ENCODE results near the gene SLC44A5. TPM values are rescaled to one million over a fixed set of nuclear protein-coding genes. Genes with fewer than 3 reads are reported as not detected.
A peak's percentile ranks its signal among the peaks of the same experiment; 100 is the strongest.

Gene SLC44A5
- total and polyA plus RNA-seq, 4 donors: 0.75 to 1.6 (median 1.1) TPM

DNA sequence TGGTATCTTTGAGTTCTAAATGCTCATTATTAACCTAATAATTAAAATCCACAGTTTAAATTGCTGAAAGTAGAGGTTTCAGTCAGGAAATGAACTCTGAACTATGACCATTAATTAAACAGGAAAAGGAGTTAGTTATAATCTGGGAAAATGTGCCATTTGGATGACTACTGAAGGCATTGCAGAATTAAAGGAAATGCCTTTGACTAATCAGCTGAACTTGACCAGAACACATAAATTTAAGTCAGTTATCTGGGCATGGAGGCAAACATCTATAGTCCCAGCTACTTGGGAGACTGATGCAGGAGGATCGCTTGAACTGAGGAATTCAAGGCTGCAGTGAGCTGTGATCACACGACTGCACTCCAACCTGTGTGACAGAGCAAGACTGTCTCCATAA is 31.9 kb downstream of the SLC44A5 start:
- H3K9me3 ChIP-seq (ENCODE audit: control insufficient read depth, low read length): no peaks in the 10 kb centered on the region
- no peak overlapping the region for H3K4me3 ChIP-seq (ENCODE audit: low read length in 2 of 2)
- no peak for DNase-seq
- H3K27me3 ChIP-seq (ENCODE audit: control insufficient read depth in 1 of 2, insufficient read depth in 2 of 2, low read length in 1 of 2): no peaks in the 10 kb centered on the region
- H3K4me1 ChIP-seq (ENCODE audit: control insufficient read depth in 1 of 2, insufficient read depth in 2 of 2, low read length in 2 of 2): no peaks in the 10 kb centered on the region
- WGBS, 2 donors: 38 to 39% methylated on average over 2 of the region's 2 CpGs
- H3K27ac ChIP-seq (ENCODE audit: low read depth in 1 of 2, low read length in 2 of 2): no peak overlapping the region
- no peak for ATAC-seq (ENCODE audit: low FRiP score)
- H3K36me3 ChIP-seq (ENCODE audit: control insufficient read depth in 1 of 2, insufficient read depth in 2 of 2, low read length in 1 of 2): no peaks in the 10 kb centered on the region
- intact Hi-C loops (cut with DNase I): no loop called here

GRCh38 chr1:75575837-75576236 is 35.1 kb downstream of the SLC44A5 start:
- Histone ChIP-seq H3K27ac (ENCODE audit: low read depth in 1 of 2, low read length in 2 of 2) (no peak overlapping the region), H3K36me3 (ENCODE audit: control insufficient read depth in 1 of 2, insufficient read depth in 2 of 2, low read length in 1 of 2) (no peaks in the 10 kb centered on the region), H3K9me3 (ENCODE audit: control insufficient read depth, low read length) (no peaks in the 10 kb centered on the region), H3K4me1 (ENCODE audit: control insufficient read depth in 1 of 2, insufficient read depth in 2 of 2, low read length in 2 of 2) (no peaks in the 10 kb centered on the region), H3K27me3 (ENCODE audit: control insufficient read depth in 1 of 2, insufficient read depth in 2 of 2, low read length in 1 of 2) (no peaks in the 10 kb centered on the region), H3K4me3 (ENCODE audit: low read length in 2 of 2) (no peak overlapping the region)
- intact Hi-C loops (cut with DNase I): no loop called here
- no peak for ATAC-seq (ENCODE audit: low FRiP score)
- WGBS, 2 donors: 38 to 45% methylated on average over 3 of the region's 3 CpGs
- no peak for DNase-seq

- intact Hi-C loops (cut with DNase I): no loop called here
- no peaks in the 10 kb centered on the region for H3K4me1 ChIP-seq (ENCODE audit: control insufficient read depth in 1 of 2, insufficient read depth in 2 of 2, low read length in 2 of 2)
- H3K36me3 ChIP-seq (ENCODE audit: control insufficient read depth in 1 of 2, insufficient read depth in 2 of 2, low read length in 1 of 2): no peaks in the 10 kb centered on the region
- H3K9me3 ChIP-seq (ENCODE audit: control insufficient read depth, low read length): no peaks in the 10 kb centered on the region
- DNase-seq (no peak), ATAC-seq (ENCODE audit: low FRiP score) (no peak)
- no peak overlapping the region for H3K27ac ChIP-seq (ENCODE audit: low read depth in 1 of 2, low read length in 2 of 2)
- H3K4me3 ChIP-seq (ENCODE audit: low read length in 2 of 2): no peak overlapping the region
- 61 to 69% methylated on average over 1 of the region's 1 CpG for WGBS, 2 donors
- H3K27me3 ChIP-seq (ENCODE audit: control insufficient read depth in 1 of 2, insufficient read depth in 2 of 2, low read length in 1 of 2): no peaks in the 10 kb centered on the region
Measured at GRCh38 chr1:75567191-75567590, 43.7 kb downstream of the SLC44A5 start.

- no peaks in the 10 kb centered on the region for H3K36me3 ChIP-seq (ENCODE audit: control insufficient read depth in 1 of 2, insufficient read depth in 2 of 2, low read length in 1 of 2)
- H3K4me1 ChIP-seq (ENCODE audit: control insufficient read depth in 1 of 2, insufficient read depth in 2 of 2, low read length in 2 of 2): no peaks in the 10 kb centered on the region
- no peak overlapping the region for H3K4me3 ChIP-seq (ENCODE audit: low read length in 2 of 2)
- no peak for ATAC-seq (ENCODE audit: low FRiP score)
- H3K27me3 ChIP-seq (ENCODE audit: control insufficient read depth in 1 of 2, insufficient read depth in 2 of 2, low read length in 1 of 2): no peaks in the 10 kb centered on the region
- DNase-seq: no peak
- H3K27ac ChIP-seq (ENCODE audit: low read depth in 1 of 2, low read length in 2 of 2): no peak overlapping the region
- H3K9me3 ChIP-seq (ENCODE audit: control insufficient read depth, low read length): no peaks in the 10 kb centered on the region
- intact Hi-C loops (cut with DNase I): no loop called here
Measured at GRCh38 chr1:75559800-75560199, 51.1 kb downstream of the SLC44A5 start.

- ATAC-seq (ENCODE audit: low FRiP score): peak; percentile 38
- DNase-seq: no peak
- intact Hi-C loops (cut with DNase I): no loop called here
- Histone ChIP-seq H3K27me3 (ENCODE audit: control insufficient read depth in 1 of 2, insufficient read depth in 2 of 2, low read length in 1 of 2) (no peaks in the 10 kb centered on the region), H3K4me3 (ENCODE audit: low read length in 2 of 2) (no peak overlapping the region), H3K9me3 (ENCODE audit: control insufficient read depth, low read length) (no peaks in the 10 kb centered on the region), H3K27ac (ENCODE audit: low read depth in 1 of 2, low read length in 2 of 2) (no peak overlapping the region), H3K36me3 (ENCODE audit: control insufficient read depth in 1 of 2, insufficient read depth in 2 of 2, low read length in 1 of 2) (no peaks in the 10 kb centered on the region), H3K4me1 (ENCODE audit: control insufficient read depth in 1 of 2, insufficient read depth in 2 of 2, low read length in 2 of 2) (no peaks in the 10 kb centered on the region)
- WGBS, 2 donors: 50 to 61% methylated on average over 2 of the region's 2 CpGs
Measured at GRCh38 chr1:75559136-75559535, 51.8 kb downstream of the SLC44A5 start.

GRCh38 chr1:75554870-75555269 is 56.0 kb downstream of the SLC44A5 start:
- 64 to 84% methylated on average over 1 of the region's 1 CpG for WGBS, 2 donors

GRCh38 chr1:75554181-75554580 is 56.7 kb downstream of the SLC44A5 start:
- H3K4me1 ChIP-seq (ENCODE audit: control insufficient read depth in 1 of 2, insufficient read depth in 2 of 2, low read length in 2 of 2): no peaks in the 10 kb centered on the region
- H3K9me3 ChIP-seq (ENCODE audit: control insufficient read depth, low read length): no peaks in the 10 kb centered on the region
- no peaks in the 10 kb centered on the region for H3K27me3 ChIP-seq (ENCODE audit: control insufficient read depth in 1 of 2, insufficient read depth in 2 of 2, low read length in 1 of 2)
- 93 to 94% methylated on average over 2 of the region's 2 CpGs for WGBS, 2 donors
- H3K27ac ChIP-seq (ENCODE audit: low read depth in 1 of 2, low read length in 2 of 2): no peak overlapping the region
- ATAC-seq (ENCODE audit: low FRiP score): no peak
- no peak for DNase-seq
- intact Hi-C loops (cut with DNase I): no loop called here
- no peak overlapping the region for H3K4me3 ChIP-seq (ENCODE audit: low read length in 2 of 2)
- no peaks in the 10 kb centered on the region for H3K36me3 ChIP-seq (ENCODE audit: control insufficient read depth in 1 of 2, insufficient read depth in 2 of 2, low read length in 1 of 2)

More at GRCh38 chr1:75554870-75555269, 56.0 kb downstream of the SLC44A5 start:
- no peak for DNase-seq
- intact Hi-C loops (cut with DNase I): no loop called here
- Histone ChIP-seq H3K27ac (ENCODE audit: low read depth in 1 of 2, low read length in 2 of 2) (no peak overlapping the region), H3K36me3 (ENCODE audit: control insufficient read depth in 1 of 2, insufficient read depth in 2 of 2, low read length in 1 of 2) (no peaks in the 10 kb centered on the region), H3K4me1 (ENCODE audit: control insufficient read depth in 1 of 2, insufficient read depth in 2 of 2, low read length in 2 of 2) (no peaks in the 10 kb centered on the region), H3K9me3 (ENCODE audit: control insufficient read depth, low read length) (no peaks in the 10 kb centered on the region), H3K4me3 (ENCODE audit: low read length in 2 of 2) (no peak overlapping the region), H3K27me3 (ENCODE audit: control insufficient read depth in 1 of 2, insufficient read depth in 2 of 2, low read length in 1 of 2) (no peaks in the 10 kb centered on the region)
- ATAC-seq (ENCODE audit: low FRiP score): no peak

GRCh38 chr1:75550559-75550958 is 60.4 kb downstream of the SLC44A5 start:
- Histone ChIP-seq H3K4me3 (ENCODE audit: low read length in 2 of 2) (no peak overlapping the region), H3K27ac (ENCODE audit: low read depth in 1 of 2, low read length in 2 of 2) (no peak overlapping the region), H3K27me3 (ENCODE audit: control insufficient read depth in 1 of 2, insufficient read depth in 2 of 2, low read length in 1 of 2) (no peaks in the 10 kb centered on the region), H3K9me3 (ENCODE audit: control insufficient read depth, low read length) (no peaks in the 10 kb centered on the region), H3K36me3 (ENCODE audit: control insufficient read depth in 1 of 2, insufficient read depth in 2 of 2, low read length in 1 of 2) (no peaks in the 10 kb centered on the region), H3K4me1 (ENCODE audit: control insufficient read depth in 1 of 2, insufficient read depth in 2 of 2, low read length in 2 of 2) (no peaks in the 10 kb centered on the region)
- DNase-seq: no peak
- no peak for ATAC-seq (ENCODE audit: low FRiP score)
- intact Hi-C loops (cut with DNase I): no loop called here

DNA sequence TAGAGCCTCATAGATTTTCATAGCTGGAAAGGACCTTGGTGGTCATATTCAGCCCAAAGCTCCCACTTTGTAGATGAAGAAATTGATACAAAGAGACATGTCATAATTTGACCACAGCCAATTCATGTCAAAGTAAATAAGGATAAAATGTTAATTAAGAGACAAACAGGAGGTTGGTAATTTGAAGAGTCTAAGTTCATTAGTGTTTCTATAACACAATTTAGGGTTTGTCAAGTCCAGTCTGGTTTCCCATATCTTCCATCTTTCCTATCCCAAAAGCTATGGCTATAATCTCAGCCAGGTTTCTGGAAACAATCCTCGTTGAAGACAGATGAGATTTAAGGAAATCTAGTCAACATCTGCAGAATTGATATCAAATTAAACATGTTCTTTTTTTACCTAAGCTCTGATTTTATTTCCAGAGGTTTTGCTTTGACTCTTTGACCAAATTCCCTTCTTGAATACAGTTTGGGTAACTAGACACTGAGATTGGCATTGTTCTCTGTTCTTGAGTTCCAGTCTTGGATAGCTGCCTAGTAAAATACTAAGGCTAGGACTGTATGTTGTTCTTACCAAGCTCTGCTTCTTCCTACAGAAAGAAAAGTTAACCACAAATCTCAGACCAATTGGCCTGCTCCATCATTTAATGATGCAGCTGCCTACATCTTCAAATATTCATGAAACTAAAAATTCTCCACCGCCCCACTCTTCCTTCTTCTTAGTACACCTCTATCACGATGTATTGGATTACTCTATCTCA is 62.0 kb downstream of the SLC44A5 start:
- H3K27me3 ChIP-seq (ENCODE audit: control insufficient read depth in 1 of 2, insufficient read depth in 2 of 2, low read length in 1 of 2): no peaks in the 10 kb centered on the region
- H3K4me3 ChIP-seq (ENCODE audit: low read length in 2 of 2): no peak overlapping the region
- no peaks in the 10 kb centered on the region for H3K4me1 ChIP-seq (ENCODE audit: control insufficient read depth in 1 of 2, insufficient read depth in 2 of 2, low read length in 2 of 2)
- DNase-seq: no peak
- H3K9me3 ChIP-seq (ENCODE audit: control insufficient read depth, low read length): no peaks in the 10 kb centered on the region
- 10 to 17% methylated on average over 3 of the region's 3 CpGs for WGBS, 2 donors
- no peak for ATAC-seq (ENCODE audit: low FRiP score)
- H3K27ac ChIP-seq (ENCODE audit: low read depth in 1 of 2, low read length in 2 of 2): no peak overlapping the region
- H3K36me3 ChIP-seq (ENCODE audit: control insufficient read depth in 1 of 2, insufficient read depth in 2 of 2, low read length in 1 of 2): no peaks in the 10 kb centered on the region
- intact Hi-C loops (cut with DNase I): no loop called here
